H1 (cell line): ENCODE measurements around the gene DDX41. TPM values are rescaled to one million over a fixed set of nuclear protein-coding genes. Genes with fewer than 3 reads are reported as not detected.

Source experiments
- CTCF ChIA-PET: fragments of 300-600 bp; sonication (Branson Sonifier 250); formaldehyde crosslinking; loops from one replicate; lab custom pipeline; 2021; ENCODE audit not compliant: partially characterized antibody; lab: Charles Lee
- POLR2A ChIA-PET: fragments of 300-600 bp; sonication (Branson Sonifier 250); formaldehyde crosslinking; loops from one replicate; lab custom pipeline; 2021; ENCODE audit warnings: inconsistent platforms; ENCODE audit not compliant: partially characterized antibody; lab: Charles Lee
- DNase-seq, 2 experiments: peaks; one replicate each; pipeline versions ENCODE4 v3.0.0 to v3.0.0-alpha.2; 2010 to 2022; ENCODE audit warnings: low spot score in 2 of 2, low read depth in 1 of 2, mixed read lengths in 1 of 2
- FAIRE-seq: peaks from 2 replicates; lab custom pipeline; 2011; peaks lifted over from hg19 to GRCh38; lab: Jason Lieb, UNC
- H2AFZ ChIP-seq: 2 replicates; pipeline ENCODE4 v1.8.1; 2012; ENCODE audit warnings: low read length, inconsistent platforms
- H2AK5ac ChIP-seq: 2 replicates; pipeline ENCODE4 v1.6.1; 2013; ENCODE audit warnings: low read depth, low read length
- H2BK120ac ChIP-seq: replicated peaks from 2 replicates; pipeline ENCODE3; 2013; ENCODE audit warnings: low read depth, low read length, inconsistent platforms
- H2BK12ac ChIP-seq: 2 replicates; pipeline ENCODE4 v1.6.1; 2013; ENCODE audit warnings: low read depth, low read length
- H2BK15ac ChIP-seq: 2 replicates; pipeline ENCODE4 v1.6.1; 2013; ENCODE audit warnings: low read length
- H2BK20ac ChIP-seq: 2 replicates; pipeline ENCODE4 v1.6.1; 2013; ENCODE audit warnings: low read length
- H2BK5ac ChIP-seq: 2 replicates; pipeline ENCODE4 v1.6.1; 2013; ENCODE audit warnings: low read depth, low read length
- H3K14ac ChIP-seq: 2 replicates; pipeline ENCODE4 v1.6.1; 2013; ENCODE audit warnings: inconsistent platforms; ENCODE audit not compliant: insufficient read length
- H3K18ac ChIP-seq: 2 replicates; pipeline ENCODE4 v1.6.1; 2013; ENCODE audit warnings: low read length; ENCODE audit errors: extremely low read depth
- H3K23ac ChIP-seq: 2 replicates; pipeline ENCODE4 v1.6.1; 2013; ENCODE audit warnings: inconsistent platforms; ENCODE audit not compliant: insufficient read length
- H3K23me2 ChIP-seq: 2 replicates; pipeline ENCODE4 v1.6.1; 2013; ENCODE audit warnings: low read depth, low read length
- H3K27ac ChIP-seq: 2 replicates; pipeline ENCODE4 v1.6.1; 2011; ENCODE audit warnings: low read depth, low read length, inconsistent platforms
- H3K27me3 ChIP-seq, 4 experiments: replicated peaks in 1 of 4; 1 replicate in 1 of 4; 2 replicates in 3 of 4; pipeline versions ENCODE4 v1.6.1 to v1.8.1; 2011 to 2013; ENCODE audit warnings: low read length in 3 of 4, mild to moderate bottlenecking in 3 of 4, inconsistent platforms in 2 of 4, mixed read lengths in 2 of 4, moderate library complexity in 1 of 4; ENCODE audit not compliant: control insufficient read depth in 3 of 4, insufficient read depth in 3 of 4; ENCODE audit errors: extremely low read depth in 1 of 4
- H3K36me3 ChIP-seq, 4 experiments: 2 replicates each; pipeline versions ENCODE4 v1.6.1 to v1.8.1; 2011 to 2013; ENCODE audit warnings: mild to moderate bottlenecking in 4 of 4, low read length in 3 of 4, moderate library complexity in 2 of 4, control low read depth in 1 of 4, inconsistent platforms in 1 of 4; ENCODE audit not compliant: insufficient read depth in 4 of 4, control insufficient read depth in 2 of 4
- H3K4ac ChIP-seq: replicated peaks from 2 replicates; pipeline ENCODE3; 2013; ENCODE audit warnings: low read length, low read depth, mixed read lengths, inconsistent platforms; ENCODE audit not compliant: insufficient read length
- H3K4me1 ChIP-seq, 4 experiments: replicated peaks in 1 of 4; 1 replicate in 1 of 4; 2 replicates in 3 of 4; pipeline versions ENCODE4 v1.6.1 to v1.8.1; 2011 to 2013; ENCODE audit warnings: low read length in 3 of 4, inconsistent platforms in 2 of 4, mixed read lengths in 1 of 4; ENCODE audit not compliant: insufficient read depth in 4 of 4, control insufficient read depth in 3 of 4
- H3K4me2 ChIP-seq, 2 experiments: 2 replicates each; pipeline versions ENCODE4 v1.6.1 to v1.8.1; 2011 to 2013; ENCODE audit warnings: low read depth in 2 of 2, low read length in 2 of 2, control low read depth in 1 of 2, inconsistent platforms in 1 of 2, mild to moderate bottlenecking in 1 of 2; ENCODE audit not compliant: insufficient read depth in 1 of 2
- H3K4me3 ChIP-seq, 4 experiments: fragments of 200-600, 300-600 bp in 1 of 4; sonication (generic), shearing (Covaris generic), sonication (Bioruptor Twin) in 1 of 4; 2 replicates each; pipeline versions ENCODE4 v1.5.1 to v1.8.1; 2011 to 2016; ENCODE audit warnings: low read length in 4 of 4, low read depth in 3 of 4, control low read depth in 2 of 4, inconsistent platforms in 2 of 4, mild to moderate bottlenecking in 2 of 4, mixed read lengths in 1 of 4, moderate library complexity in 1 of 4; ENCODE audit not compliant: insufficient read depth in 2 of 4; ENCODE audit errors: extremely low read depth in 1 of 4
- H3K56ac ChIP-seq: replicated peaks from 2 replicates; pipeline ENCODE3; 2013; ENCODE audit warnings: low read depth, mild to moderate bottlenecking, mixed read lengths, low read length, inconsistent platforms; ENCODE audit not compliant: insufficient read length
- H3K79me1 ChIP-seq: 2 replicates; pipeline ENCODE4 v1.6.1; 2013; ENCODE audit warnings: low read depth, low read length, control low read depth
- H3K79me2 ChIP-seq, 2 experiments: 2 replicates each; pipeline versions ENCODE4 v1.6.1 to v1.8.1; 2012 to 2013; ENCODE audit warnings: low read length in 2 of 2, mild to moderate bottlenecking in 2 of 2, inconsistent platforms in 1 of 2; ENCODE audit not compliant: insufficient read depth in 2 of 2, control insufficient read depth in 1 of 2
- H3K9ac ChIP-seq, 4 experiments: replicated peaks in 1 of 4; 1 replicate in 1 of 4; 2 replicates in 3 of 4; pipeline versions ENCODE4 v1.6.1 to v1.8.1; 2011 to 2013; ENCODE audit warnings: low read depth in 3 of 4, low read length in 3 of 4, control low read depth in 2 of 4, mild to moderate bottlenecking in 2 of 4, moderate library complexity in 2 of 4, inconsistent platforms in 1 of 4; ENCODE audit errors: extremely low read depth in 1 of 4
- H3K9me3 ChIP-seq, 2 experiments: 2 replicates each; pipeline versions ENCODE4 v1.6.1 to v1.8.1; 2012 to 2013; ENCODE audit warnings: mild to moderate bottlenecking in 2 of 2, moderate library complexity in 2 of 2, control low read depth in 1 of 2, inconsistent platforms in 1 of 2, low read depth in 1 of 2, low read length in 1 of 2, mixed read lengths in 1 of 2; ENCODE audit not compliant: insufficient read depth in 2 of 2
- H4K20me1 ChIP-seq, 2 experiments: replicated peaks in 1 of 2; 2 replicates each; pipeline versions ENCODE3 to v1.8.1; 2011 to 2013; ENCODE audit warnings: inconsistent platforms in 2 of 2, low read length in 2 of 2, mild to moderate bottlenecking in 1 of 2; ENCODE audit not compliant: insufficient read depth in 2 of 2, control insufficient read depth in 1 of 2
- H4K5ac ChIP-seq: 2 replicates; pipeline ENCODE4 v1.6.1; 2013; ENCODE audit warnings: low read length, low read depth, mixed read lengths, inconsistent platforms; ENCODE audit not compliant: insufficient read length
- H4K8ac ChIP-seq: 2 replicates; pipeline ENCODE4 v1.8.0; 2013; ENCODE audit warnings: mild to moderate bottlenecking, moderate library complexity, low read length, inconsistent platforms; ENCODE audit not compliant: insufficient read depth; ENCODE audit errors: extremely low read depth
- H4K91ac ChIP-seq: replicated peaks from 2 replicates; pipeline ENCODE3; 2013; ENCODE audit warnings: low read length, mixed read lengths, inconsistent platforms; ENCODE audit not compliant: insufficient read length
- GTF2F1 ChIP-seq: IDR thresholded peaks from 2 replicates; pipeline ENCODE4 v1.6.1; 2012; ENCODE audit warnings: low read depth, low read length, improper control_type of control experiment, borderline replicate concordance
- KDM4A ChIP-seq: IDR thresholded peaks from one replicate; pipeline ENCODE4 v1.7.1; 2012; ENCODE audit warnings: low read depth, mild to moderate bottlenecking, moderate library complexity, low read length, inconsistent platforms; ENCODE audit not compliant: severe bottlenecking
- MAFK ChIP-seq: IDR thresholded peaks from 2 replicates; pipeline ENCODE4 v1.6.1; 2012; ENCODE audit warnings: low read depth, mild to moderate bottlenecking, improper control_type of control experiment, low read length
- PHF8 ChIP-seq: fragments of 200-600 bp; sonication (generic); conservative IDR thresholded peaks from 2 replicates; pipeline ENCODE4 v1.7.1; 2012; ENCODE audit warnings: low read depth, mild to moderate bottlenecking, inconsistent platforms, low read length, moderate library complexity
- POLR2AphosphoS5 ChIP-seq: IDR thresholded peaks from 2 replicates; pipeline ENCODE4 v1.6.1; 2011; ENCODE audit warnings: low read depth, low read length
- TEAD4 ChIP-seq: IDR thresholded peaks from 2 replicates; pipeline ENCODE4 v1.6.1; 2012; ENCODE audit warnings: low read depth, low read length, inconsistent platforms, mixed read lengths
- WGBS, 2 experiments: shearing (Covaris generic) in 1 of 2; methylation state at CpG; one replicate each; pipeline versions ENCODE4 v1.1.6 to v1.1.7; 2013 to 2015; ENCODE audit warnings: low lambda C conversion rate in 2 of 2, mixed read lengths in 2 of 2, inconsistent platforms in 1 of 2, low coverage in 1 of 2, missing lambda C conversion rate in 1 of 2; ENCODE audit not compliant: insufficient replicate concordance in 2 of 2, insufficient coverage in 1 of 2, insufficient read length in 1 of 2; ENCODE audit errors: extremely low coverage in 1 of 2, missing lambda C conversion rate in 1 of 2; 5-methylcytosine and 5-hydroxymethylcytosine counted together
- polyA plus RNA-seq, 7 experiments: library from polyadenylated mRNA; depleted of rRNA in 3 of 7; stranded (reverse) in 5 of 7; unstranded in 2 of 7; fragments of >200 nt in 5 of 7; fragments of 200-250 nt in 2 of 7; gene quantifications; 1 replicate in 5 of 7; 2 replicates in 1 of 7; 4 replicates in 1 of 7; pipeline versions ENCODE4 v1.2.1 to v1.2.3, GENCODE V29; 2011 to 2013; ENCODE audit warnings: missing spikeins in 2 of 7, mixed read lengths in 2 of 7
- total RNA-seq: library from RNA; stranded (reverse); fragmentation: NEBNext Ultra II Directional; extraction: Animal tissue kit (Norgen Biotek cat#: 25700); gene quantifications from 2 replicates; pipeline ENCODE4 v1.2.1, GENCODE V29; 2021
- TF ChIP-seq, protein P1 (sequence below), 3 experiments: IDR thresholded peaks; 1 replicate in 2 of 3; 2 replicates in 1 of 3; pipeline versions ENCODE4 v1.5.1 to v1.6.1; 2011; ENCODE audit warnings: low read length in 3 of 3, mild to moderate bottlenecking in 3 of 3, inconsistent platforms in 2 of 3, low read depth in 1 of 3, moderate library complexity in 1 of 3; ENCODE audit not compliant: insufficient read depth in 1 of 3; ENCODE audit errors: control extremely low read depth in 1 of 3

Gene DDX41
- total and polyA plus RNA-seq, 2 of the 8 experiments (the other 6 are each of a cell fraction or from before 2014, with no cell fraction given), result 102 to 135 TPM

DNA sequence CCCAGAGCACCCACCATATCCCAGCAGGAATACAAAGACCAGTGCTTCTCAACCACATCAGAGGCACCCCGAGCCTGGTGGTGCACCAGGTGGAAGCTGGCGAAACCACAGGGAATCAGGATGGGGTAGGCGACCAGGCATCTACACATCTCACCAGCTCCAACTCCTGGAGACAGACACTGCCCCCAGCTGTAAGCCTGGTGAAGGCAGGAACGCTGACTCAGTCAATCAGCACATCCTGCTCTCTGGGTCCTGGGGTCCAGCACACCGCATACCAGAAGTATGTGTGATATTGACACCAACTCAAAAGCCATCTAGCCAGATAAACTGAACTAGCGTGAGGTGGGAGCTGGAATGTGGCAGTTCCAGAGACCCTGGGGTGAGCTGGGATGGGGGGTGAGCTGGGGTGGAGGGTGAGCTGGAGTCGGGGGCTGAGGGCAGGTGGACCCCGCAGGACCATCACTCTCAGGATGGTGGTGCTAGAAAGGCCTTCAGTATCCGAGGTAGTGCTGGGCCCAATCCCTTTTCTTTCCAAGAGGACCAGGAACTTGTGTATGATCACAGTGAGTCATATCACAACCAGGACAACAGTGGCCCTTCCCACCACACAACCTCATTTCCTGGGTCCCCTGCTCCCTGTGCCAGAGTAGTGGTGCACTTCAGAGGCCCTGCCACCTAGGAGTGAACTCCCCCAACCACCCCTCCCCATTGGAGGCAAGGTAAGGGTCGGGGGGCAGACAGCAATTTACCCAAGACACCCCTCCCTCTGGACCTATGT lies 45.8 kb downstream of the DDX41 start:
- peak overlapping the region in 1 of 4 experiments; percentile 96; a peak in 2 of 8 replicates for H3K4me3 ChIP-seq
- H3K23ac ChIP-seq, result no peak overlapping the region
- peaks cover 11 to 42% (median 36%) of the 10 kb centered on the region in 4 experiments for H3K4me1 ChIP-seq
- peak overlapping the region; percentile 68; the same call in 1 of the 2 replicates for H3K27ac ChIP-seq
- H3K18ac ChIP-seq, result peak overlapping the region; percentile 15; the same call in 1 of the 2 replicates
- H3K79me2 ChIP-seq, result peaks cover 14 to 47% of the 10 kb centered on the region in 2 experiments
- H2BK120ac ChIP-seq, result no peak overlapping the region
- no peak overlapping the region for H3K4ac ChIP-seq
- H4K20me1 ChIP-seq, result peaks cover 32 to 39% of the 10 kb centered on the region in 2 experiments
- H2BK12ac ChIP-seq, result no peak overlapping the region
- peaks cover 3% of the 10 kb centered on the region for H3K23me2 ChIP-seq
- H2BK5ac ChIP-seq, result peak overlapping the region; percentile 81
- 96% methylated on average over 10 of the region's 10 CpGs; no CpG with 5 or more reads in 1 of the 2 experiments for WGBS, 2 experiments
- ChIA-PET CTCF (interaction anchor here (0.7 to 7.9 kb wide), 10 partner anchors 10 to 161 kb away, joined by 3 to 64 read pairs (median 6); no protein-coding TSS in a partner anchor), POLR2A (interaction anchor here (0.6 to 67.5 kb wide), 11 partner anchors 2 to 709 kb away, joined by 3 to 3349 read pairs (median 6); partner anchors contain the start of genes DBN1, DDX41, DOK3 and GRK6)
- peaks cover 24% of the 10 kb centered on the region for H3K79me1 ChIP-seq
- peak overlapping the region; percentile 17 for H3K56ac ChIP-seq
- H3K4me2 ChIP-seq, result peak overlapping the region; percentile 76 to 78; a peak in 3 of 4 replicates
- H3K14ac ChIP-seq, result no peak overlapping the region
- H4K5ac ChIP-seq, result no peak overlapping the region
- no peak overlapping the region for H4K91ac ChIP-seq
- no peak overlapping the region for H2BK15ac ChIP-seq
- FAIRE-seq (no peak), DNase-seq (no peak)
- no peaks in the 10 kb centered on the region; a peak in 1 of 4 replicates for H3K9me3 ChIP-seq
- peak overlapping the region; percentile 18; the same call in 1 of the 2 replicates for H4K8ac ChIP-seq
- H3K9ac ChIP-seq, result no peak overlapping the region
- peaks cover 26 to 51% (median 34%) of the 10 kb centered on the region in 4 experiments for H3K36me3 ChIP-seq
- H2AK5ac ChIP-seq, result peak overlapping the region; percentile 2; the same call in 1 of the 2 replicates
- no peaks in the 10 kb centered on the region for H3K27me3 ChIP-seq
- no peak overlapping the region for H2BK20ac ChIP-seq
- no peak overlapping the region for H2AFZ ChIP-seq
- TF ChIP-seq KDM4A (peak; percentile 19), TEAD4 (0 out of 2 replicates have a peak, but pooled peaks have one; percentile 3), PHF8 (no peak), MAFK (peak; percentile 49; the same call in 1 of the 2 replicates), POLR2AphosphoS5 (peak; percentile 46; the same call in 1 of the 2 replicates), GTF2F1 (no peak)
- TF ChIP-seq, protein P1, sequence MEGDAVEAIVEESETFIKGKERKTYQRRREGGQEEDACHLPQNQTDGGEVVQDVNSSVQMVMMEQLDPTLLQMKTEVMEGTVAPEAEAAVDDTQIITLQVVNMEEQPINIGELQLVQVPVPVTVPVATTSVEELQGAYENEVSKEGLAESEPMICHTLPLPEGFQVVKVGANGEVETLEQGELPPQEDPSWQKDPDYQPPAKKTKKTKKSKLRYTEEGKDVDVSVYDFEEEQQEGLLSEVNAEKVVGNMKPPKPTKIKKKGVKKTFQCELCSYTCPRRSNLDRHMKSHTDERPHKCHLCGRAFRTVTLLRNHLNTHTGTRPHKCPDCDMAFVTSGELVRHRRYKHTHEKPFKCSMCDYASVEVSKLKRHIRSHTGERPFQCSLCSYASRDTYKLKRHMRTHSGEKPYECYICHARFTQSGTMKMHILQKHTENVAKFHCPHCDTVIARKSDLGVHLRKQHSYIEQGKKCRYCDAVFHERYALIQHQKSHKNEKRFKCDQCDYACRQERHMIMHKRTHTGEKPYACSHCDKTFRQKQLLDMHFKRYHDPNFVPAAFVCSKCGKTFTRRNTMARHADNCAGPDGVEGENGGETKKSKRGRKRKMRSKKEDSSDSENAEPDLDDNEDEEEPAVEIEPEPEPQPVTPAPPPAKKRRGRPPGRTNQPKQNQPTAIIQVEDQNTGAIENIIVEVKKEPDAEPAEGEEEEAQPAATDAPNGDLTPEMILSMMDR (IDR thresholded peaks at IDR 0.05; ENCODE audit: control extremely low read depth in 1 of 3, insufficient read depth in 1 of 3, low read depth in 1 of 3, low read length in 3 of 3), result no peak
